ENCODE data around the gene HS3ST3A1. TPM values are rescaled to one million over a fixed set of nuclear protein-coding genes. Genes with fewer than 3 reads are reported as not detected.

The HS3ST3A1 gene
- total RNA-seq, 1 donor from 2014 or later: 14.7 TPM

GRCh38 chr17:13523164-13523563 is 78.6 kb downstream of the HS3ST3A1 start:
- H3K27ac Mint-ChIP-seq (ENCODE audit: unreplicated experiment): no peak overlapping the region
- H3K9me3 Mint-ChIP-seq: no peaks in the 10 kb centered on the region
- H3K36me3 Mint-ChIP-seq (ENCODE audit: low read depth): peaks cover 16% of the 10 kb centered on the region
- no peak for DNase-seq (ENCODE audit: low read depth, low spot score)
- H3K27me3 Mint-ChIP-seq (ENCODE audit: low read depth): no peaks in the 10 kb centered on the region
- H3K4me1 Mint-ChIP-seq: peaks cover 36% of the 10 kb centered on the region
- no peak overlapping the region for H3K4me3 Mint-ChIP-seq
- TF ChIP-seq CTCF (conservative IDR thresholded peaks at IDR 0.05): no peak

GRCh38 chr17:13522749-13523148 is 79.0 kb downstream of the HS3ST3A1 start:
- no peaks in the 10 kb centered on the region for H3K9me3 Mint-ChIP-seq
- no peak for DNase-seq (ENCODE audit: low read depth, low spot score)
- no peaks in the 10 kb centered on the region for H3K27me3 Mint-ChIP-seq (ENCODE audit: low read depth)
- TF ChIP-seq CTCF (conservative IDR thresholded peaks at IDR 0.05): no peak
- peak overlapping the region; percentile 35 for H3K27ac Mint-ChIP-seq (ENCODE audit: unreplicated experiment)
- no peak overlapping the region for H3K4me3 Mint-ChIP-seq
- peaks cover 34% of the 10 kb centered on the region for H3K4me1 Mint-ChIP-seq
- H3K36me3 Mint-ChIP-seq (ENCODE audit: low read depth): peaks cover 18% of the 10 kb centered on the region

- TF ChIP-seq CTCF (conservative IDR thresholded peaks at IDR 0.05): no peak
- H3K9me3 Mint-ChIP-seq: no peaks in the 10 kb centered on the region
- DNase-seq (ENCODE audit: low read depth, low spot score): no peak
- peaks cover 18% of the 10 kb centered on the region for H3K36me3 Mint-ChIP-seq (ENCODE audit: low read depth)
- H3K27me3 Mint-ChIP-seq (ENCODE audit: low read depth): no peaks in the 10 kb centered on the region
- no peak overlapping the region for H3K4me3 Mint-ChIP-seq
- H3K4me1 Mint-ChIP-seq: peaks cover 26% of the 10 kb centered on the region
- no peak overlapping the region for H3K27ac Mint-ChIP-seq (ENCODE audit: unreplicated experiment)
Measured at GRCh38 chr17:13521784-13522183, 79.9 kb downstream of the HS3ST3A1 start.

GRCh38 chr17:13520899-13521572 is 80.7 kb downstream of the HS3ST3A1 start:
- Mint-ChIP-seq H3K9me3 (no peaks in the 10 kb centered on the region), H3K4me3 (no peak overlapping the region), H3K36me3 (ENCODE audit: low read depth) (peaks cover 18% of the 10 kb centered on the region), H3K27ac (ENCODE audit: unreplicated experiment) (no peak overlapping the region), H3K27me3 (ENCODE audit: low read depth) (no peaks in the 10 kb centered on the region), H3K4me1 (peaks cover 23% of the 10 kb centered on the region)
- no peak for DNase-seq (ENCODE audit: low read depth, low spot score)
- TF ChIP-seq CTCF (conservative IDR thresholded peaks at IDR 0.05): no peak

- Mint-ChIP-seq H3K27ac (ENCODE audit: unreplicated experiment) (no peak overlapping the region), H3K36me3 (ENCODE audit: low read depth) (peaks cover 20% of the 10 kb centered on the region), H3K9me3 (no peaks in the 10 kb centered on the region), H3K27me3 (ENCODE audit: low read depth) (no peaks in the 10 kb centered on the region), H3K4me1 (peaks cover 14% of the 10 kb centered on the region), H3K4me3 (no peak overlapping the region)
- no peak for TF ChIP-seq CTCF (conservative IDR thresholded peaks at IDR 0.05)
- no peak for DNase-seq (ENCODE audit: low read depth, low spot score)
Measured at GRCh38 chr17:13518261-13519000, 83.3 kb downstream of the HS3ST3A1 start.

All from neural crest cell (in vitro differentiated cells).